Muscle layer of colon (tissue), 2 donors: ENCODE data around the gene SNX18.

Source experiments
- H3K27ac ChIP-seq: one replicate; pipeline ENCODE4 v1.7.0; 2013; ENCODE audit warnings: low read depth, mild to moderate bottlenecking, low read length, moderate library complexity
- H3K27me3 ChIP-seq, 2 donors: one replicate each; pipeline ENCODE4 v1.7.0; 2013; ENCODE audit warnings: low read length in 2 of 2, mild to moderate bottlenecking in 2 of 2; ENCODE audit not compliant: insufficient read depth in 2 of 2, control insufficient read depth in 1 of 2
- H3K36me3 ChIP-seq: one replicate; pipeline ENCODE4 v1.7.0; 2013; ENCODE audit warnings: mild to moderate bottlenecking, low read length; ENCODE audit not compliant: insufficient read depth
- H3K4me1 ChIP-seq: one replicate; pipeline ENCODE4 v1.7.0; 2013; ENCODE audit warnings: mild to moderate bottlenecking, low read length; ENCODE audit not compliant: insufficient read depth
- H3K4me3 ChIP-seq, 2 donors: one replicate each; pipeline ENCODE4 v1.7.0; 2013; ENCODE audit warnings: low read length in 2 of 2, low read depth in 1 of 2, mild to moderate bottlenecking in 1 of 2, moderate library complexity in 1 of 2
- H3K9ac ChIP-seq: one replicate; pipeline ENCODE4 v1.7.0; 2013; ENCODE audit warnings: low read length
- H3K9me3 ChIP-seq: one replicate; pipeline ENCODE4 v1.7.0; 2013; ENCODE audit warnings: mild to moderate bottlenecking, low read length
- donor health status: abdominal sarcoma.
- donor health status: Adenocarcinoma of cecum.

SNX18 gene

GRCh38 chr5:54545796-54546195, 28.2 kb downstream of the SNX18 start:
- Histone ChIP-seq H3K27ac (no peak overlapping the region), H3K27me3 (no peaks in the 10 kb centered on the region), H3K4me1 (peaks cover 19% of the 10 kb centered on the region), H3K36me3 (peaks cover 4% of the 10 kb centered on the region), H3K9ac (no peak overlapping the region), H3K4me3 (no peak overlapping the region), H3K9me3 (no peaks in the 10 kb centered on the region)

DNA sequence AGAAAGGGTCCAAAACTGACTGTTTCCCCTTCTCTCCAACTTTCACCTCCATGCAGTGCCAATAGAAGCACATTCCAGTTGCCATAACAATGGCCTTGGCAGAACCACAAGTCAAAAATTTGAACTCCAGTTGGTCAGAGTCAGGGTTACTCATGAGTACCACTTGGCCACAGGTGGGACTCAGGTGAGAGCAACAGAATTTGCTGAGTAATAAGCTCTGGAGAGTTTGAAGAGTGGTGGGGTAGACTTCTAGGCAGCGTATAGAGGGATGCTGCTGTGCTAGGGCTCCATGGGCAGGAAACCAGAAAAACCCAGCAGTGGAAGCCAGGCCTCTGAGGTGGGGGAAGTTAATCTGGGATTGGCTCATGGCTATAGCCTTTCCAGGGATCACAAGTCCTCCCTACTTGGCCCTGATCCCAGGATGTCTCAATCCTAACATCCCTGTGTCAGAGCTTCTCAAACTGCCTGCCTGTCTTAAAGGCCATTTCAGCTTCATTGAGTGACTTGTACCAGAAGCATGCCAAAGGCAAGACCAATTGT, 30.2 kb downstream of the SNX18 start:
- H3K9ac ChIP-seq: no peak overlapping the region
- no peaks in the 10 kb centered on the region for H3K27me3 ChIP-seq
- no peak overlapping the region for H3K27ac ChIP-seq
- H3K4me3 ChIP-seq: no peak overlapping the region
- H3K4me1 ChIP-seq: peaks cover 9% of the 10 kb centered on the region
- H3K36me3 ChIP-seq: peaks cover 4% of the 10 kb centered on the region
- no peaks in the 10 kb centered on the region for H3K9me3 ChIP-seq

- H3K4me3 ChIP-seq: no peak overlapping the region
- H3K36me3 ChIP-seq: no peaks in the 10 kb centered on the region
Observed at GRCh38 chr5:54548565-54548964, 31.0 kb downstream of the SNX18 start.

GRCh38 chr5:54551292-54551691, 33.7 kb downstream of the SNX18 start:
- Histone ChIP-seq H3K36me3 (no peaks in the 10 kb centered on the region), H3K4me3 (no peak overlapping the region), H3K27ac (no peak overlapping the region), H3K9ac (no peak overlapping the region), H3K27me3 (no peaks in the 10 kb centered on the region), H3K9me3 (no peaks in the 10 kb centered on the region), H3K4me1 (peaks cover 9% of the 10 kb centered on the region)

More at GRCh38 chr5:54548565-54548964, 31.0 kb downstream of the SNX18 start:
- Histone ChIP-seq H3K27me3 (no peaks in the 10 kb centered on the region), H3K9me3 (no peaks in the 10 kb centered on the region), H3K9ac (no peak overlapping the region), H3K4me1 (peaks cover 9% of the 10 kb centered on the region), H3K27ac (no peak overlapping the region)

- H3K4me1 ChIP-seq: peaks cover 9% of the 10 kb centered on the region
- no peaks in the 10 kb centered on the region for H3K36me3 ChIP-seq
- no peak overlapping the region for H3K27ac ChIP-seq
- H3K9me3 ChIP-seq: no peaks in the 10 kb centered on the region
- no peak overlapping the region for H3K9ac ChIP-seq
- no peaks in the 10 kb centered on the region for H3K27me3 ChIP-seq
- H3K4me3 ChIP-seq: no peak overlapping the region
Observed at GRCh38 chr5:54551926-54552325, 34.4 kb downstream of the SNX18 start.

GRCh38 chr5:54552446-54552845, 34.9 kb downstream of the SNX18 start:
- peaks cover 9% of the 10 kb centered on the region for H3K4me1 ChIP-seq
- H3K9me3 ChIP-seq: no peaks in the 10 kb centered on the region
- H3K27ac ChIP-seq: no peak overlapping the region
- no peak overlapping the region for H3K9ac ChIP-seq
- no peaks in the 10 kb centered on the region for H3K27me3 ChIP-seq
- H3K36me3 ChIP-seq: no peaks in the 10 kb centered on the region
- H3K4me3 ChIP-seq: no peak overlapping the region

- H3K9ac ChIP-seq: no peak overlapping the region
- H3K36me3 ChIP-seq: no peaks in the 10 kb centered on the region
- H3K4me3 ChIP-seq: no peak overlapping the region
- no peaks in the 10 kb centered on the region for H3K4me1 ChIP-seq
- no peak overlapping the region for H3K27ac ChIP-seq
- H3K27me3 ChIP-seq: no peaks in the 10 kb centered on the region
- no peaks in the 10 kb centered on the region for H3K9me3 ChIP-seq
Observed at GRCh38 chr5:54553659-54554207, 36.2 kb downstream of the SNX18 start.

DNA sequence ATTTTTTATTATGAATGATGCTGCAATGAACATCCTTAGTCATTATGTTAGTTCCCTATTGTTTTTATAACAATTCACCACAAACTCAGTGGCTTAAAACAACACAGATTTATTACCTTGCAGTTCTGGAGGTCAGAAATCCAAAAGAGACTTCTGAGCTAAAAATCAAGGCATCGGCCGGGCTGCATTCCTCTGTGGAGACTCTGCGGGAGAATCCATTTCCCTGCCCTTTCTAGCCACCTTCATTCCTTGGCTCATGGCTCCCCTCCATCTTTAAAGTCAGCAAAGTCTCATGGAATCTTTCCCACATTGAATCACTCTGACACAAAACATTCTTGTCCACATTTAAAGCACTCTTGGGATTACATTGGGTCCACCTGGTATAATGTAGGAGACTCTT, 38.6 kb downstream of the SNX18 start:
- no peaks in the 10 kb centered on the region for H3K36me3 ChIP-seq
- no peak overlapping the region for H3K27ac ChIP-seq
- H3K27me3 ChIP-seq: no peaks in the 10 kb centered on the region
- H3K4me3 ChIP-seq: no peak overlapping the region
- no peaks in the 10 kb centered on the region for H3K9me3 ChIP-seq
- H3K4me1 ChIP-seq: no peaks in the 10 kb centered on the region
- H3K9ac ChIP-seq: no peak overlapping the region

DNA sequence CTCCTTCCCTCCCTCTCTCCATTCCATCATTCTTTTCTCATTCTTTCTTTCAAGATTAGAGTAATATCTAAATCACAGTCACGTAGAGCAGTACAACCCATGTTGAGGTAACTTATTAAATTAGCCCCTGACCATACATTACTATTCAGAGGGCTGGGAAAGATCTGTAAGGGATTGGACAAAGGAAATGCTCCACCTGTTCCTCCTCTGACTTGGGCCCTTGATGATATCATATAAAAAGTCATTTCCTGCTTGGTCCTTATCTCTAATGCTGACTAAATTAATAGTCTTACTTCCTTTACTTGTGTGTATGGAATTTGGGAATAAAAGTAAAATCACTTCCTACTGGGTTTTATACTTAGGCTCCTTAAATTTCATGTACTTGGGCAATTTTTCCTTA, 40.8 kb downstream of the SNX18 start:
- Histone ChIP-seq H3K9me3 (no peaks in the 10 kb centered on the region), H3K36me3 (no peaks in the 10 kb centered on the region), H3K4me1 (no peaks in the 10 kb centered on the region), H3K9ac (no peak overlapping the region), H3K27ac (no peak overlapping the region), H3K4me3 (no peak overlapping the region), H3K27me3 (no peaks in the 10 kb centered on the region)

GRCh38 chr5:54561651-54562050, 44.1 kb downstream of the SNX18 start:
- Histone ChIP-seq H3K9me3 (no peaks in the 10 kb centered on the region), H3K9ac (no peak overlapping the region), H3K27me3 (no peaks in the 10 kb centered on the region), H3K36me3 (no peaks in the 10 kb centered on the region), H3K4me3 (no peak overlapping the region), H3K27ac (no peak overlapping the region), H3K4me1 (no peaks in the 10 kb centered on the region)

GRCh38 chr5:54563083-54563761, 45.7 kb downstream of the SNX18 start:
- H3K27ac ChIP-seq: no peak overlapping the region
- H3K4me1 ChIP-seq: no peaks in the 10 kb centered on the region
- no peak overlapping the region for H3K4me3 ChIP-seq
- no peaks in the 10 kb centered on the region for H3K36me3 ChIP-seq
- no peaks in the 10 kb centered on the region for H3K27me3 ChIP-seq
- no peaks in the 10 kb centered on the region for H3K9me3 ChIP-seq
- H3K9ac ChIP-seq: no peak overlapping the region

DNA sequence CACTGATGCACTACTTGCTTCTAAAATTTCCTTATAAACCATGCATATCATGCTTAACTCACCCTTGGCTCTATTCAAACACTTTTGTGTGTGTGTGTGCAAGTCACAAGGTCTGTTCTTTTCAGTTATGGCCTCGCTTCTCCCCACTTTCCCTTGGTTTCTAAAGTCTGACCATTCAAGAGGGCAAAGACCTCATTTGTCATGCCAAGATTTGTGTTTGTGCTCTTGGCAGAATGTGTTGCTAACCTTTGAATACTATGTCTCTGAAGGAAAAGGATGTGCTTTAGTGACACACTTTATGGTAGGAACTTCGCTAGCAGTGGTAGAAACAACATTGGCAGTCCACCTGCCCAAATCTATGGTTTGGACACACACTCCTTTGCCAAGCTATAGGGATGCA, 50.4 kb downstream of the SNX18 start:
- H3K4me3 ChIP-seq: no peak overlapping the region
- H3K9ac ChIP-seq: no peak overlapping the region
- no peaks in the 10 kb centered on the region for H3K27me3 ChIP-seq
- H3K36me3 ChIP-seq: no peaks in the 10 kb centered on the region
- no peak overlapping the region for H3K27ac ChIP-seq
- peaks cover 15% of the 10 kb centered on the region for H3K4me1 ChIP-seq
- no peaks in the 10 kb centered on the region for H3K9me3 ChIP-seq
